HEK293T (cell line): ENCODE measurements around the gene PKP1.

Experiments
- CTCF ChIA-PET: fragments of 350-600 bp; formaldehyde crosslinking; extraction: SDS; loops from one replicate; lab custom pipeline; 2021; ENCODE audit warnings: antibody characterized with exemption, inconsistent platforms; lab: Yijun Ruan, JAX
- POLR2A ChIA-PET: fragments of 350-600 bp; formaldehyde crosslinking; extraction: SDS; loops from one replicate; lab custom pipeline; 2020; ENCODE audit warnings: antibody characterized with exemption, inconsistent platforms; lab: Yijun Ruan, JAX
- DNase-seq: peaks from one replicate; pipeline ENCODE4 v3.0.0; 2012; ENCODE audit warnings: mixed read lengths; ENCODE audit errors: extremely low spot score
- ARNT ChIP-seq: fragments of 450-650 bp; IDR thresholded peaks from 2 replicates; pipeline ENCODE4 v1.6.1; 2017; ENCODE audit warnings: mild to moderate bottlenecking
- BHLHE40 ChIP-seq: fragments of 450-650 bp; IDR thresholded peaks from 2 replicates; pipeline ENCODE4 v1.6.1; 2016; ENCODE audit warnings: mild to moderate bottlenecking, moderate library complexity, borderline replicate concordance
- CTBP1 ChIP-seq: fragments of 450-650 bp; IDR thresholded peaks from 2 replicates; pipeline ENCODE4 v1.6.1; 2016; ENCODE audit warnings: borderline replicate concordance
- ELF4 ChIP-seq: fragments of 450-650 bp; IDR thresholded peaks from 2 replicates; pipeline ENCODE4 v1.6.1; 2017; ENCODE audit warnings: antibody characterized with exemption
- FOXA1 ChIP-seq: fragments of 450-650 bp; IDR thresholded peaks from 2 replicates; pipeline ENCODE4 v1.6.1; 2016; ENCODE audit warnings: mild to moderate bottlenecking
- FOXK2 ChIP-seq: fragments of 450-650 bp; IDR thresholded peaks from 2 replicates; pipeline ENCODE4 v1.6.1; 2016; ENCODE audit warnings: mild to moderate bottlenecking
- FOXM1 ChIP-seq: fragments of 450-650 bp; IDR thresholded peaks from 2 replicates; pipeline ENCODE4 v1.6.1; 2017; ENCODE audit warnings: mild to moderate bottlenecking, borderline replicate concordance
- HDGF ChIP-seq: fragments of 450-650 bp; IDR thresholded peaks from 2 replicates; pipeline ENCODE4 v1.6.1; 2017; ENCODE audit warnings: antibody characterized with exemption, borderline replicate concordance
- L3MBTL2 ChIP-seq: fragments of 450-650 bp; conservative IDR thresholded peaks from 2 replicates; pipeline ENCODE4 v1.6.1; 2016; ENCODE audit warnings: mild to moderate bottlenecking
- LEF1 ChIP-seq: fragments of 450-650 bp; IDR thresholded peaks from 2 replicates; pipeline ENCODE4 v1.6.1; 2017; ENCODE audit warnings: mild to moderate bottlenecking, borderline replicate concordance
- NFRKB ChIP-seq: fragments of 450-650 bp; IDR thresholded peaks from 2 replicates; pipeline ENCODE4 v1.6.1; 2016; ENCODE audit warnings: mild to moderate bottlenecking, moderate library complexity
- SP1 ChIP-seq: fragments of 450-650 bp; IDR thresholded peaks from 2 replicates; pipeline ENCODE4 v1.6.1; 2017
- SUZ12 ChIP-seq: fragments of 450-650 bp; IDR thresholded peaks from 2 replicates; pipeline ENCODE4 v1.6.1; 2016; ENCODE audit warnings: mild to moderate bottlenecking
- TARDBP ChIP-seq: fragments of 450-650 bp; IDR thresholded peaks from 2 replicates; pipeline ENCODE4 v1.6.1; 2016
- ZNF384 ChIP-seq: fragments of 450-650 bp; IDR thresholded peaks from 2 replicates; pipeline ENCODE4 v1.6.1; 2016
- TF ChIP-seq, protein P1 (sequence below): fragments of 450-650 bp; IDR thresholded peaks from 2 replicates; pipeline ENCODE4 v1.6.1; 2016

The PKP1 gene

GRCh38 chr1:201265756-201266155, 17.6 kb upstream of the PKP1 start:
- no peak for DNase-seq

DNA sequence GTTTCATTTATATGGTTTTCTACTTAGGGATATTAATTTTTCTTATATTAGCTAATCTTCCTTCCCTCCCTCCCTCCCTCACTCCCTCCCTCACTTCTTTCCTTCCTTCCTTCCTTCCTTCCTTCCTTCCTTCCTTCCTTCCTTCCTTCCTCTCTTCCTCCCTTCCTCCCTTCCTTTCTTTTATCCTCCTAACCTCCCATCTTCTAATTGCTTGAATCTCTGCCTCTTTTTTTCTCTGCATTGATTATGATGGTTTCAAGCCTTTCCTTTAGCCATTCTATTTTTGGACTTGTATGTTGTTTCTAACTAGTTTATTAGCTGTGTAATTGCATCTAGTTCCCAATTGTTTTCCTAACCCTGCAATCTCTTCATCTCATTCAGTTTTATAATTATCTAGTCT, 17.0 kb upstream of the PKP1 start:
- ChIA-PET POLR2A (no interaction called here), CTCF (interaction anchor here (0.6 to 0.9 kb wide), 2 partner anchors 11 to 95 kb away, joined by 3 read pairs; no protein-coding TSS in a partner anchor)
- TF ChIP-seq FOXK2, result no peak
- no peak for TF ChIP-seq LEF1
- no peak for TF ChIP-seq SP1
- no peak for TF ChIP-seq CTBP1
- TF ChIP-seq FOXM1, result no peak
- no peak for DNase-seq

More at GRCh38 chr1:201265756-201266155, 17.6 kb upstream of the PKP1 start:
- TF ChIP-seq SUZ12, result no peak
- TF ChIP-seq L3MBTL2, result no peak
- no peak for TF ChIP-seq SP1
- TF ChIP-seq ARNT, result no peak
- no peak for TF ChIP-seq BHLHE40
- no peak for TF ChIP-seq FOXM1
- TF ChIP-seq TARDBP, result no peak
- no peak for TF ChIP-seq FOXA1
- TF ChIP-seq ZNF384, result no peak
- TF ChIP-seq ELF4, result no peak
- TF ChIP-seq NFRKB, result no peak
- TF ChIP-seq LEF1, result no peak
- TF ChIP-seq, protein P1, sequence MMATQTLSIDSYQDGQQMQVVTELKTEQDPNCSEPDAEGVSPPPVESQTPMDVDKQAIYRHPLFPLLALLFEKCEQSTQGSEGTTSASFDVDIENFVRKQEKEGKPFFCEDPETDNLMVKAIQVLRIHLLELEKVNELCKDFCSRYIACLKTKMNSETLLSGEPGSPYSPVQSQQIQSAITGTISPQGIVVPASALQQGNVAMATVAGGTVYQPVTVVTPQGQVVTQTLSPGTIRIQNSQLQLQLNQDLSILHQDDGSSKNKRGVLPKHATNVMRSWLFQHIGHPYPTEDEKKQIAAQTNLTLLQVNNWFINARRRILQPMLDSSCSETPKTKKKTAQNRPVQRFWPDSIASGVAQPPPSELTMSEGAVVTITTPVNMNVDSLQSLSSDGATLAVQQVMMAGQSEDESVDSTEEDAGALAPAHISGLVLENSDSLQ, result no peak
- TF ChIP-seq FOXK2, result no peak
- TF ChIP-seq CTBP1, result no peak
- no peak for TF ChIP-seq HDGF
- POLR2A ChIA-PET, result no interaction called here
- CTCF ChIA-PET, result no interaction called here

DNA sequence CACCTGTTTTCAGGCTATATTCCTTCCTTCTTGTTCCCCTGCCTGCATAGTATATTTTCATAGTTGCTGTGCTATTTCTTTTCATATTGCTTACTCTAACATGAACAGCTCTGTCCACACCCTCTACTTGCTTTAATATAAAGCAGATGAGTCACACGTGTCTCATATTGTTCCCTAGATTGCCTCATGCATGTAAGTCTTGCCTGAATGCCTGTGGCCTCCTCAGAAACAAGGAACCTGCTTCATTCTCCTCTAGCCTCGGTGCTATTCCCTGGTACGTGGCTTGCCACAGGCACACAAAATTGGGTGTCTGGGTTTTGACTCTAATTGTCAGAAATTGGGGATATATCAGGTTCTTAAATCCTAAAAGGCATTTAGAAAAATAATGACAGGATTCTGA, 16.5 kb upstream of the PKP1 start:
- ChIA-PET CTCF (interaction anchor here (0.6 to 0.9 kb wide), 2 partner anchors 12 to 94 kb away, joined by 3 read pairs; no protein-coding TSS in a partner anchor), POLR2A (no interaction called here)
- TF ChIP-seq SP1 (no peak), TARDBP (no peak), BHLHE40 (no peak), NFRKB (no peak), LEF1 (no peak), FOXA1 (no peak), ZNF384 (no peak), SUZ12 (no peak), ARNT (no peak), HDGF (no peak), FOXK2 (no peak), FOXM1 (no peak), L3MBTL2 (no peak), ELF4 (no peak), CTBP1 (no peak)
- TF ChIP-seq, protein P1, result no peak
- no peak for DNase-seq

DNA sequence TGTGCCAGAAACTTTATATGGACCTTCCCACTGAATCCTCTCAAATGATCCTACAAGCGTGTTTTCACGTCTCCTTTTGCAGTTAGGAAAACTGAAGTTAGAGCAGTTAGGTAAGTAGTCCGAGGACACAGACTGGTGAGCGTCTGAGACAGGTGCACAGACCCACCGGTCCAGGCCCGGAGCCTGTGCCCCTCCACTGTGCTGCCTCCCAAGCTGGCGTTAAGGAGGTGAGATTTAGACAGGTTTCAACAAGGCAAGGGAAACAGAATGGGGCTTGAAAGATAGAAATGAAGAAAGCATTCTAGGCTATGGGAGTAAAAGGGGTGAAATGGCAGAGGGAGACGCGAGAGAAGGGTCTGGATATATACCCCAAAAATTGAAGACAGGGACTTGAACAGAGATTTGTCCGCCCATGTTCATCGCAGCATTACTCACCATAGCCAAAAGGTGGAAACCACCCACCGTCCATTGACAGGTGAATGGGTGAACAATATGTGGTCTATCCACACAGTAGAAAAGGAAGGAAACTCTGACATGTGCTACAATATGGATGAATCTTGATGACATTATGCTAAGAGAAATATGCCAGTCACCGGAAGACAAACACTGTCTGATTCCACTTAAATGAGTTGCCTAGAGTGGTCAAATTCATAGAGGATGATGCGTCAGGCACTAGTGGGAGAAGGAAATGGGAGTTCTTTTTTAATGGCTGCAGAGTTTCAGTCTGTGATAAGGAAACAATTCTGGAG, 15.7 kb upstream of the PKP1 start:
- CTCF ChIA-PET, result no interaction called here
- DNase-seq, result no peak
- POLR2A ChIA-PET, result no interaction called here
- TF ChIP-seq NFRKB, result no peak
- no peak for TF ChIP-seq FOXK2
- no peak for TF ChIP-seq SP1
- no peak for TF ChIP-seq BHLHE40
- no peak for TF ChIP-seq SUZ12
- no peak for TF ChIP-seq ZNF384
- no peak for TF ChIP-seq FOXM1
- TF ChIP-seq ARNT, result no peak
- TF ChIP-seq L3MBTL2, result no peak
- no peak for TF ChIP-seq HDGF
- TF ChIP-seq, protein P1, result no peak
- no peak for TF ChIP-seq TARDBP
- no peak for TF ChIP-seq CTBP1
- TF ChIP-seq FOXA1, result no peak
- TF ChIP-seq ELF4, result no peak

GRCh38 chr1:201268604-201269151, 14.6 kb upstream of the PKP1 start:
- TF ChIP-seq LEF1, result no peak
- no peak for TF ChIP-seq BHLHE40
- TF ChIP-seq SUZ12, result no peak
- TF ChIP-seq SP1, result no peak
- no peak for TF ChIP-seq HDGF
- no peak for TF ChIP-seq NFRKB
- no peak for TF ChIP-seq ARNT
- ChIA-PET CTCF (no interaction called here), POLR2A (no interaction called here)
- DNase-seq, result no peak

DNA sequence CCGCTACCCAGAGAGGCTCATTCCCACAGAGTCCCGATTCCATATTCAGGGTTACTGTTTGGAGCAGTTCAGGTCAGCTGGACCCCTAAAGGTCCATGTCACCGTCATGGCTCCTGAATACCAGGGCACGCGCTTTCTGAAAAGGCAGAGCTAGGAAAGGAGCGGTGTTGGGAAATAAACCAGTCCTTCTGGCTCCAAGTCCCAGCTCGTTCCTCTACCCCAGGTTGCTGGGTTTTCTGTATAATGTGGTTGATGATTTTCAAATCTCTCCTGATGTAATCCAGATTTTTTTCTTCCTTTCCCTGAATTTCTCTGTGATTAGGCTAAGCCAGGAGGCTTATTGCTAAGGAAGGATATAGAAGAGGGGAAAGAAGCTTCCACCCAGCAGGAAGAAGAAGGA, 14.0 kb upstream of the PKP1 start:
- TF ChIP-seq SUZ12, result no peak
- TF ChIP-seq TARDBP, result no peak
- TF ChIP-seq FOXK2, result no peak
- TF ChIP-seq ARNT, result no peak
- no peak for TF ChIP-seq ELF4
- TF ChIP-seq CTBP1, result no peak
- TF ChIP-seq FOXM1, result no peak
- no peak for TF ChIP-seq HDGF
- no peak for TF ChIP-seq LEF1
- TF ChIP-seq ZNF384, result no peak
- no peak for TF ChIP-seq L3MBTL2
- no peak for TF ChIP-seq SP1
- no peak for TF ChIP-seq FOXA1
- ChIA-PET POLR2A (no interaction called here), CTCF (no interaction called here)
- DNase-seq, result no peak
